Sciatic nerve (tissue), 2 donors: ENCODE measurements around the gene TGFB3. TPM values are rescaled to one million over a fixed set of nuclear protein-coding genes. Genes with fewer than 3 reads are reported as not detected.
A peak's percentile ranks its signal among the peaks of the same experiment; 100 is the strongest.
"Not testable (repeated sequence)": the region's sequence is repeated elsewhere in the genome, so short reads cannot be mapped to it uniquely, and the experiment has no call there.

Experiments used
- ATAC-seq: fragments of 200-7000 bp; cut with Tn5 transposase; one replicate; pipeline ENCODE4 v1.9.1; 2020; ENCODE audit warnings: mild to moderate bottlenecking, moderate library complexity
- DNase-seq: peaks from one replicate; pipeline ENCODE4 v3.0.0-alpha.2; 2020; ENCODE audit warnings: low spot score
- intact Hi-C: fragments of 100-400 bp; cut with DNase I; formaldehyde crosslinking; loops from one replicate; pipeline ENCODE4 v1.14.2; 2022
- total RNA-seq: library from RNA; stranded (reverse); fragmentation: NEBNext Ultra II Directional; extraction: Animal tissue kit (Norgen Biotek cat#: 25700); gene quantifications from one replicate; pipeline ENCODE4 v1.2.1, GENCODE V29; 2021
- donor health status: DM: no; HTN: no; CAD: no.
- donor health status: DM: no; HTN: no; CAD: no.

Gene TGFB3
- total RNA-seq, 1 donor from 2014 or later, result 31.7 TPM

- intact Hi-C loops, result loop anchor here (10.0 kb wide), 1 partner anchor 376 kb away; no protein-coding TSS in a partner anchor
- ATAC-seq, result no peak
- no peak for DNase-seq
Measured at GRCh38 chr14:75970989-75971388, 10.8 kb downstream of the TGFB3 start.

- ATAC-seq (peak; percentile 43), DNase-seq (no peak)
- intact Hi-C loops, result loop anchor here (10.0 kb wide), 1 partner anchor 375 kb away; no protein-coding TSS in a partner anchor
Measured at GRCh38 chr14:75969891-75970290, 11.9 kb downstream of the TGFB3 start.

- peak; percentile 6 for ATAC-seq
- intact Hi-C loops, result no loop called here
Measured at GRCh38 chr14:75969126-75969525, 12.7 kb downstream of the TGFB3 start.

DNA sequence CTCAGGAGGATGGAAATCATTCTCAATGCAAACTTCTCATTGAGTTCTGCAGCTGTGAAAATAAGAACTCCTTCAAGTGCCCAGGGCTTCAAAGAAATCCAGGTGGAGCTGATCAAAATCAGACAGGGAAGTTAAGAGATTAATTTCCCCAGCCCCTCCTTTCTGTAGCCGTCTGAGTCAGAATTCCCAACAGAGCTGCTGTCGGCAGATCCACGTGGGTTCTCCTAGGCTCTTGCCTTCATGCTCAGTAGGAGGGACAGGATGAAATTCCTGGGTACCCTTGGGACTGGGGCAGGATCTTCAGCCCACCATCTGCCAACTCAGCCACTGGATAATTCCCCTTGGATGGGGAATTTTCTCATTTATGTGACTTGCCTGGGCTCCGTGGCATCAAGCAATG, 13.3 kb downstream of the TGFB3 start:
- ATAC-seq (peak; percentile 89), DNase-seq (no peak)
- intact Hi-C loops, result no loop called here

More at GRCh38 chr14:75969126-75969525, 12.7 kb downstream of the TGFB3 start:
- DNase-seq, result no peak

GRCh38 chr14:75967866-75968265, 13.9 kb downstream of the TGFB3 start:
- intact Hi-C loops, result no loop called here
- no peak for ATAC-seq
- DNase-seq, result no peak

DNA sequence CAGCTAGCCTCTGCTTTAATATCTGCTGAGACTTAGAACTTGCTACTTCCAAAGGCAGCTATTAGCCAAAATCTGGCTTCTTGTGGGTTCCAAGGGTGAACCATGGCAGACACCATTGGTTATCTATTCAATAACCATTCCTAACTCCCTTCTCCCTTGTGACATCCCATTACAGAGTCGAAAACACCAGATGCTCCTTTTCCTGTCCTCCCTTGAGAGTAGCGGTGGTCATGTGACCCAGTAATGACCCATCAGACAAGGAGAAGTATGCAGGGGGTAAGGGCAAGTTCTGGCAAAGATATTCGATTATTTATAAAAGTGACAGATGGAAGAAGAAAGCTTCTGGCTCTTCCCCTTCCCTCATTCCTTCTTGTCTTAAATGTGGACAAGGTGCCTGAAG, 20.1 kb downstream of the TGFB3 start:
- DNase-seq (no peak), ATAC-seq (no peak)
- intact Hi-C loops, result no loop called here

DNA sequence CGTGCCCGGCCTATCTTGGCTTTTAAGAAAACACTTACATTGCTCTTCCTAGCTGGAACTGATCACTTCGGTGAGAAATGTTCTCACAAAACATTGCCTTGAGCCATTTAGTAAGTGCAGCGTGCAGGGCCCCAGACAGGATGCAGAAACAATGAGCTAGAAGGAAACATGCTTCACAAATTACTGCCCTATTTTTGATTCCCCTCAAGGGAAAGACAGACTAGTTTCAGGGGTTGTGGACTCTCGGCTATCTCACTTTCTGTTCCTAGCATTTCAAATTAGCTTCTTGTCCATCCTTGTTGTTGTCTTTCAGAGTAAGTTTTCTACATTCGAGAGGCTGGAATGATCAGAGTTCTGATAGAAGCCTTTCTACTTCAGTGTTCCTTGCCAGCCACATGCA, 21.6 kb downstream of the TGFB3 start:
- ATAC-seq (no peak), DNase-seq (no peak)
- intact Hi-C loops, result no loop called here

DNA sequence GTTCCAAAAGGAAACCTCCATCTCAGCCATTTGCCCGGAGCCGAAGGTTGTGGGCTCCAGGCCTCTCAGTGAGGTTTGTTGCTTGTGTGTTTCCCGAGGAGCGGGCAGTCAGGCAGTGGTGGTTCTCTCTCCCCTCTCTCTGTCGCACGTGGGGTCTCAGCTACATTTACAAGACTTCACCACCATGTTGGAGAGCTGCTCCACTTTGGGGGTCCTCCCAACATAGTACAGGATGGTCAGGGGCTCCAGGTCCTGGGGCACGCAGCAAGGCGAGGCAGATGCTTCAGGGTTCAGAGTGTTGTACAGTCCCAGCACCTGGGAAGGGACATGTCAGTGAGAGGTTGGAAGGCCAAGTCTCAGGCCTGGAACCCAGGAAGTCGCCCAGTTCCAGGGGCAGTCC, 22.8 kb downstream of the TGFB3 start:
- ATAC-seq (no peak), DNase-seq (no peak)
- intact Hi-C loops, result no loop called here

GRCh38 chr14:75952489-75952888, 29.3 kb downstream of the TGFB3 start:
- DNase-seq (no peak), ATAC-seq (no peak)
- intact Hi-C loops, result no loop called here

- DNase-seq (no peak), ATAC-seq (no peak)
- intact Hi-C loops, result no loop called here
Measured at GRCh38 chr14:75946785-75947184, 35.0 kb downstream of the TGFB3 start.

- no peak for ATAC-seq
- DNase-seq, result no peak
- intact Hi-C loops, result no loop called here
Measured at GRCh38 chr14:75944607-75945241, 37.1 kb downstream of the TGFB3 start.

DNA sequence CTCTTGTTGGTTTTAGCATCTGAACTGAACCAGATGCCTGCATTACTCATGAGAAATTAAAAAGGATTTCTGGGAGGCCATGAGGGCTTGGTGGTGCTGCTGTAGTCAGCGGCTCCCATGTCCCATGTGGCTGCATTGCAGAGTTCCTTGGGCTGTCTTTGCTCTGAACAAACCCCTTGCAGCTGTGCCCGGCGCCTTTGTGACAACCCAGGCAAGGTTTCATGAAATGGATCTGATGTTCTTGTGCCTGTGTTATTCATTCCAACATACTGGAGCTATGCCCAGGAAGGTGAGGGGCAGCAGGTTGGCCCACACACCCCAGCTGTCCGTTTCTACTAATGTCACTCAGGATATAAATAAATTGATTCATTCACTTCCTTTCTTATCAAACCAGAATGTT, 40.8 kb downstream of the TGFB3 start:
- ATAC-seq (no peak), DNase-seq (no peak)
- intact Hi-C loops, result no loop called here

DNA sequence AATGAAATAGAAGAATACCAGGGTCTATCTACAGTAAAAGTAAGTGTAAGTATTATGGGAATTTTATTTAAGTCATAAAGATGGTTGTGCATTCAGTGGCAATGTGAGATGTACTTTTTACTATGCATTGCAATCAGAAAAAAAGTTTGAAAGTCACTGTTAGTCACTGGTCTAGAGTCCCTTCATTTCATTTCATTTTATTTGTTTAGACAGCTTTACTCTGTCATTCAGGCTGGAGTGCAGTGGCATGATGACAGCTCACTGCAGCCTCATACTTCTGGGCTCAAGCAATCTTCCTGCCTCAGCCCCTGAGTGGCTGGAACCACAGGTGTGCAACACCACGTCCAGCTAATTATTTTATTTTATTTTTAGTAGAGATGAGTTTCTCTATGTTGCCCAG, 42.6 kb downstream of the TGFB3 start:
- intact Hi-C loops, result no loop called here
- ATAC-seq, result no peak
- no peak for DNase-seq

GRCh38 chr14:75934998-75935628, 46.7 kb downstream of the TGFB3 start:
- intact Hi-C loops, result loop anchor here (5.0 kb wide), 1 partner anchor 1908 kb away; no protein-coding TSS in a partner anchor
- no peak for ATAC-seq
- DNase-seq, result no peak

DNA sequence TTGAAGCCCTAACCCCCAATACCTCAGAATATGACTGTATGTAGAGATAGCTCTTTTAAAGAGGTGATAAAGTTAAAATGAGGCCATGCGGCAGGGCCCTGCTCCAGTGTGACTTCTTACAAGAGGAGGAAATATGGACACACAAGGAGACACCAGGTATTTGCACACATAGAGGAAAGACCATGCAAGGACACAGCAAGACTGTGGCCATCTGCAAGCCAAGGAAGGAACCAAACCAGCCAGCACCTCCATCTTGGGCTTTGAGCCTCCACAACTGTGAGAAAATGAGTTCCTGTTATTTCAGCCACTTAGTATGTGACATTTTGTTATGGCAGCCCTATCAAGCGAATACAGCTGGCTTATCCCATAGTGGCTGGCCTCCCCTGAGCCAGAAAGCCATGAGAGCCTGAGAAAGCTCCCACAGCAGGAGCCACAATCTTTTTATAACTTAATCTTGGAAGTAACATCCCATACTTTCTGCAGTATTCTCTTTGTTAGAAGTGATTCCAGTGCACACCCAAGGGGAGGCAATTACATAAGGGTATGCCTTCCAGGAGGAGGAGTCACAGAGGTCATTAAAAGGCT, 48.0 kb downstream of the TGFB3 start:
- DNase-seq (no peak), ATAC-seq (no peak)
- intact Hi-C loops, result loop anchor here (5.0 kb wide), 1 partner anchor 1907 kb away; no protein-coding TSS in a partner anchor

GRCh38 chr14:75928690-75929181, 53.1 kb downstream of the TGFB3 start:
- peak; percentile 44 for ATAC-seq
- DNase-seq, result no peak

DNA sequence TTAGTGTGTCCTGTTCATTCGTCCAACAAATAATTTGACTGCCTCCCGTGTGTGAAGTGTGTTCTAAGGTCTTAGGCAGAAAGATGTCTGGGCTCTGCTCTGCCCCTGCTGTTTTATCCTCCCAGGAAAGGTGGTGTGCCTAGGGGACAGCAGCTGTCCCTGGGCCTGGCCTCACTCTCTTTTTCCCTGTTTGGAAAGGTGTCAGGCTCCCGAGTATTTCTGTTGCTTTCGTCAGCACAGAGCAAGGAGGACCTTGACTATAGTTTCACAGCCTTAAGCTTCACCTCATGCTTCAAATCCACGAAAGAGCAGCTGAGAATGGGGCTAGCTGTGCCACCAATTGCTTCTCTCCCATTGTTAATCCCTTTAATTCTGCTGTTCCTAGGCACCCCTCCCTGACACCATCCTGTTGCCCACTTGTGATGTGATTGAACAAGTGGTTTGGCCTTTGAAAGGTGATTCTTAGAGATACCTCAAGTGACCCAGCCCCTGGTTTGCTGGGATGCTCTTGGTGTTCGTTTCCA, 54.2 kb downstream of the TGFB3 start:
- intact Hi-C loops, result no loop called here
- no peak for DNase-seq
- no peak for ATAC-seq

More at GRCh38 chr14:75928690-75929181, 53.1 kb downstream of the TGFB3 start:
- intact Hi-C loops, result no loop called here

- intact Hi-C loops, result no loop called here
- DNase-seq, result no peak
- no peak for ATAC-seq
Measured at GRCh38 chr14:75926431-75927115, 55.2 kb downstream of the TGFB3 start.

GRCh38 chr14:75925141-75925840, 56.5 kb downstream of the TGFB3 start:
- DNase-seq, intact Hi-C loops, ATAC-seq: not testable (repeated sequence)
